Measurements from ENCODE around the gene AICDA.

AICDA gene

DNA sequence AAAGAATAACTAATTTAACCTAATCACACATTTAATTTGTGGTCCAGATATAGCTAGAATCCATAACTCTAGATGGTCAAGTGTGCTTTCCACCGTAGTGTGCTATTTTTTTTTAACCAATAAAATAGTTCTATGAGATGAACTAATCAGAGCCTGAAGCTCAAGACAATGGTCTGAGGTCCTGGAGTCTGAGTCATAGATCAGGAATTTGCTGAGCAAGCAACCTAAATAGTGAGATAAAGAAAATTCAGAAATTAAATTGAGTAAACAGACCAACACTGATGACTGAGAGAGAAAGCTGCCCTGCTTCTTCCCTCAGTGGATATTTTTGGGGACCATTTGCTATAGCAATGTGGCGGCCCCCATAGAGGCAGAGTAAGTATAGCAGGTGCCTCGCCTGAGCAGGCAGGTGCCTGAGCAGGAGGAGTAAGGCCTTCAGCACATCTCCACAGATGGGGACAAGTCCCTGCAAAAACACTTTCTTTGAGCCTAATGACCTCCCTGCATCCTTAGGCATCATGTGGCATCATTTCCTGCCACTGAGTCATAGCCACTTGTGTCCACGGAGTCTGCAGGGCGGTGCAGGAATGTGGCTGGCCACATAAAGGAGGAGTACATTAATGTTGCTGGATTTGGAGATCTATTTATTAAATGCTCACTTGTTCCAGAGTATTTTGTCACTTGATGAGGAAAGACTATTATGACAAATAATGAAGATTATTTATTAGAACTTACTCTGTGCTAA, 58.0 kb downstream of the AICDA start:
- TF ChIP-seq CTCF (IDR thresholded peaks at IDR 0.05; ENCODE audit: low read depth, low read length), result no peak

DNA sequence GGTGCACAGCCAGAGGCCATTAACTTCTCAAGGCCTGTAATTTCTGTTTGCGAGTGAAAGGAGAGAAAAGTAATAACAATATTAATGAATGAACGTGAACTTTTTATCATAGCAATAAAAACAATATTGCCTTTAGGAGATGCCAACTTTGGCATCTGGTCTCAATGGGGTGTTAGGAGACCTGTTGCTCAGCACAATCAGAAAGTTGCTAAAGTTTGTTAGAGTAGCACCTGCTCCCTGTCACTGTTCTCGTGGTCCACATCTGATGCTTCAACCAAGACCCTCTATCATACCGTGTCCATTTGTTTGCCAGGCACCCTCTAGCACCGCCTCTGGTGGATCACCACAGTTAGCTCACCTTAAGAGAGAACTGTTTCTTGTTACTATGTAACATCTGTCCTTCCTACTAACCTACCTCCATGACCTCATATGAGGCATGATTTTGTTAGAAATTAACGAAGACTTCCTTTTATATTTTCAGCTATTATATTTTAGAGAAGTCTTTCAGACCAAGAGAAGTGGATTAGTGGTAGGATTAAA, 59.5 kb downstream of the AICDA start:
- no peak overlapping the region for H3K4me3 ChIP-seq (ENCODE audit: low read depth, low read length)
- TF ChIP-seq CTCF (IDR thresholded peaks at IDR 0.05; ENCODE audit: low read depth, low read length), result no peak

More for the DNA sequence above, 58.0 kb downstream of the AICDA start:
- no peak overlapping the region for H3K4me3 ChIP-seq (ENCODE audit: low read depth, low read length)

Data from WI38 (cell line).